SK-N-SH (cell line): ENCODE measurements around the gene KCNJ15.

Experiments
- CTCF ChIP-seq: fragments of 200-600 bp; sonication (generic); IDR thresholded peaks from 2 replicates; pipeline ENCODE4 v1.6.1; 2017; ENCODE audit warnings: antibody characterized with exemption, mild to moderate bottlenecking, moderate library complexity
- MXI1 ChIP-seq: IDR thresholded peaks from 2 replicates; pipeline ENCODE4 v1.6.1; 2012; ENCODE audit warnings: mild to moderate bottlenecking, low read depth, low read length, improper control_type of control experiment
- NFIC ChIP-seq: IDR thresholded peaks from 2 replicates; pipeline ENCODE4 v1.4.0; 2012; ENCODE audit warnings: borderline replicate concordance
- RCOR1 ChIP-seq: fragments of 150-350 bp; IDR thresholded peaks from 2 replicates; pipeline ENCODE4 v1.6.1; 2017; ENCODE audit warnings: antibody characterized with exemption, low read length
- REST ChIP-seq: IDR thresholded peaks from 2 replicates; pipeline ENCODE4 v1.6.1; 2012; ENCODE audit warnings: mild to moderate bottlenecking, low read depth, low read length, moderate library complexity
- TAF1 ChIP-seq: IDR thresholded peaks from 2 replicates; pipeline ENCODE4 v1.6.1; 2012; ENCODE audit warnings: low read depth, mild to moderate bottlenecking, low read length, moderate library complexity, borderline replicate concordance
- USF2 ChIP-seq: fragments of 150-350 bp; IDR thresholded peaks from 2 replicates; pipeline ENCODE4 v1.6.1; 2017; ENCODE audit warnings: antibody characterized with exemption, low read length, low read depth, borderline replicate concordance
- ZBTB33 ChIP-seq: IDR thresholded peaks from 2 replicates; pipeline ENCODE4 v1.4.0; 2012; ENCODE audit warnings: low read depth, borderline replicate concordance

- no peak for TF ChIP-seq CTCF
- no peak for TF ChIP-seq NFIC
- no peak for TF ChIP-seq RCOR1
- TF ChIP-seq ZBTB33: no peak
- no peak for TF ChIP-seq MXI1
- TF ChIP-seq TAF1: no peak
- no peak for TF ChIP-seq USF2
- TF ChIP-seq REST: no peak
Measured at GRCh38 chr21:38354746-38355145, 98.0 kb downstream of the KCNJ15 start.
